K562 (cell line): ENCODE measurements around the gene ENTREP1. TPM values are rescaled to one million over a fixed set of nuclear protein-coding genes. Genes with fewer than 3 reads are reported as not detected.

Experiments used
- ATAC-seq: fragments of 200-7000 bp; cut with Tn5 transposase; 3 replicates; pipeline ENCODE4 v1.9.1; 2020; ENCODE audit warnings: moderate library complexity
- BruUV-seq: library from RNA; stranded (reverse); fragments of 400-500 nt; replicated peaks from 2 replicates; lab custom pipeline; 2021; lab: Mats Ljungman, UMichigan
- CTCF ChIA-PET: fragments of 300-600 bp; formaldehyde crosslinking; extraction: SDS; loops from one replicate; lab custom pipeline; 2021; ENCODE audit warnings: low intra/inter-chr PET ratio; lab: Yijun Ruan, JAX
- POLR2A ChIA-PET: fragments of 300-600, 350-650 bp; sonication (Branson Sonifier 250); formaldehyde crosslinking; extraction: SDS; loops from one replicate; lab custom pipeline; 2021; ENCODE audit warnings: antibody characterized with exemption, inconsistent platforms; lab: Yijun Ruan, JAX
- DNase-seq, 4 experiments: peaks; one replicate each; pipeline versions ENCODE4 v3.0.0 to v3.0.0-alpha.2; 2011 to 2018; ENCODE audit warnings: low spot score in 3 of 4, mixed read lengths in 3 of 4; ENCODE audit errors: extremely low read depth in 1 of 4
- FAIRE-seq: peaks from 2 replicates; lab custom pipeline; 2011; peaks lifted over from hg19 to GRCh38; lab: Jason Lieb, UNC
- H2AFZ ChIP-seq: 2 replicates; pipeline ENCODE4 v1.6.0; 2011; ENCODE audit warnings: low read depth, low read length, control low read depth, inconsistent platforms
- H3K27ac ChIP-seq: fragments of 200-600 bp; 3 replicates; pipeline ENCODE4 v1.8.0; 2011; ENCODE audit warnings: low read depth, mild to moderate bottlenecking, control low read depth, inconsistent platforms, low read length, moderate library complexity, mixed read lengths; ENCODE audit errors: extremely low read depth
- H3K27me3 ChIP-seq, 2 experiments: fragments of 300-600 bp in 1 of 2; 2 replicates in 1 of 2; 3 replicates in 1 of 2; pipeline versions ENCODE4 v1.6.0 to v1.8.0; 2011; ENCODE audit warnings: inconsistent platforms in 2 of 2, low read length in 2 of 2, mild to moderate bottlenecking in 1 of 2, mixed read lengths in 1 of 2, moderate library complexity in 1 of 2; ENCODE audit not compliant: control insufficient read depth in 2 of 2, insufficient read depth in 2 of 2
- H3K36me3 ChIP-seq: fragments of 300-600 bp; 3 replicates; pipeline ENCODE4 v1.8.0; 2011; ENCODE audit warnings: mild to moderate bottlenecking, low read length, inconsistent platforms; ENCODE audit not compliant: control insufficient read depth, insufficient read depth
- H3K4me1 ChIP-seq, 2 experiments: fragments of 200-600 bp in 1 of 2; replicated peaks in 1 of 2; 2 replicates in 1 of 2; 3 replicates in 1 of 2; pipeline versions ENCODE4 v1.5.1 to v1.8.0; 2011; ENCODE audit warnings: inconsistent platforms in 2 of 2, low read length in 2 of 2, mild to moderate bottlenecking in 1 of 2, mixed read lengths in 1 of 2, moderate library complexity in 1 of 2; ENCODE audit not compliant: control insufficient read depth in 2 of 2, insufficient read depth in 2 of 2
- H3K4me2 ChIP-seq: 2 replicates; pipeline ENCODE4 v1.6.1; 2011; ENCODE audit warnings: low read length, control low read depth, inconsistent platforms, mixed read lengths; ENCODE audit not compliant: insufficient read depth
- H3K4me3 ChIP-seq: fragments of 200-600 bp; sonication (generic), shearing (Covaris generic); 2 replicates; pipeline ENCODE4 v1.5.1; 2016; ENCODE audit warnings: control low read depth, inconsistent platforms
- H3K79me2 ChIP-seq: fragments of 200-600 bp; 3 replicates; pipeline ENCODE4 v1.8.0; 2011; ENCODE audit warnings: low read length, inconsistent platforms; ENCODE audit not compliant: control insufficient read depth, insufficient read depth
- H3K9ac ChIP-seq, 2 experiments: 2 replicates each; pipeline versions ENCODE4 v1.6.0 to v1.6.1; 2011; ENCODE audit warnings: low read depth in 2 of 2, low read length in 2 of 2, control low read depth in 1 of 2, inconsistent platforms in 1 of 2, mild to moderate bottlenecking in 1 of 2, mixed read lengths in 1 of 2; ENCODE audit not compliant: insufficient read depth in 1 of 2
- H3K9me1 ChIP-seq: one replicate; pipeline ENCODE4 v1.6.0; 2011; ENCODE audit warnings: inconsistent platforms, mild to moderate bottlenecking, low read length, moderate library complexity; ENCODE audit not compliant: control insufficient read depth, insufficient read depth
- H3K9me3 ChIP-seq: replicated peaks from 2 replicates; pipeline ENCODE4 v1.5.1; 2011; ENCODE audit warnings: low read depth, low read length, inconsistent platforms; ENCODE audit not compliant: control insufficient read depth, insufficient read depth
- H4K20me1 ChIP-seq: replicated peaks from 2 replicates; pipeline ENCODE4 v1.6.1; 2011; ENCODE audit warnings: low read length, inconsistent platforms, mixed read lengths; ENCODE audit not compliant: control insufficient read depth, insufficient read depth
- ATF4 ChIP-seq: fragments of 450-650 bp; formaldehyde crosslinking; IDR thresholded peaks from 2 replicates; pipeline ENCODE4 v1.4.0; 2022; ENCODE audit warnings: mild to moderate bottlenecking, moderate library complexity
- DACH1 ChIP-seq: fragments of 450-650 bp; IDR thresholded peaks from 2 replicates; pipeline ENCODE4 v1.6.1; 2018; ENCODE audit not compliant: partially characterized antibody
- E2F1 ChIP-seq: sonication (generic); formaldehyde crosslinking; IDR thresholded peaks from 2 replicates; pipeline ENCODE4 v1.8.1; 2023; ENCODE audit warnings: mild to moderate bottlenecking, missing genetic modification reagents, moderate library complexity
- LARP7 ChIP-seq: fragments of 450-650 bp; IDR thresholded peaks from 2 replicates; pipeline ENCODE4 v1.6.1; 2016
- MXD1 ChIP-seq: fragments of 250-450 bp; sonication (Bioruptor Pico); IDR thresholded peaks from 2 replicates; pipeline ENCODE4 v1.8.0; 2021; ENCODE audit warnings: borderline replicate concordance, mild to moderate bottlenecking, moderate library complexity; ENCODE audit not compliant: poor library complexity, severe bottlenecking
- STAT5A ChIP-seq: IDR thresholded peaks from 2 replicates; pipeline ENCODE4 v1.6.1; 2012; ENCODE audit warnings: low read length, inconsistent platforms, borderline replicate concordance
- ZKSCAN3 ChIP-seq: fragments of 250-450 bp; sonication (Bioruptor Pico); IDR thresholded peaks from 2 replicates; pipeline ENCODE4 v1.4.0; 2020
- ZNF589 ChIP-seq: fragments of 200-800 bp; sonication (Bioruptor generic); IDR thresholded peaks from 2 replicates; pipeline ENCODE4 v1.6.1; 2016; ENCODE audit warnings: low read depth, missing genetic modification characterization, missing compliant biosample characterization
- in situ Hi-C: fragments of 300-500 bp; cut with MboI; formaldehyde crosslinking; loops from 4 replicates; pipeline ENCODE4 v1.15.0; 2018; ENCODE audit warnings: inconsistent platforms, mixed read lengths
- intact Hi-C: fragments of 100-400 bp; cut with micrococcal nuclease; formaldehyde crosslinking; loops from 2 replicates; pipeline ENCODE4 v1.14.2; 2022
- polyA plus RNA-seq, 8 experiments: library from polyadenylated mRNA; depleted of rRNA in 4 of 8; stranded (reverse) in 5 of 8; unstranded in 3 of 8; fragments of >200 nt; fragmentation: Nextera tagmentation in 2 of 8; fragmentation: Illumina TruSeq in 1 of 8; extraction: Ambion mirVana in 2 of 8; extraction: Trizol in 1 of 8; gene quantifications; 2 replicates each; pipeline versions ENCODE4 v1.2.1 to v1.2.3, GENCODE V29; 2011 to 2014; ENCODE audit warnings: inconsistent platforms in 1 of 8, missing spikeins in 1 of 8
- total RNA-seq, 7 experiments: library from RNA; depleted of rRNA in 6 of 7; stranded (reverse); fragments of >200 nt in 6 of 7; fragmentation: Illumina TruSeq in 2 of 7; extraction: Trizol in 2 of 7; gene quantifications; 2 replicates each; pipeline versions ENCODE4 v1.2.1 to v1.2.3, GENCODE V29; 2011 to 2021; ENCODE audit warnings: low replicate concordance in 1 of 7
- TF ChIP-seq, protein P1 (sequence below): IDR thresholded peaks from 3 replicates; pipeline ENCODE4 v1.6.1; 2011; ENCODE audit warnings: borderline replicate concordance, mild to moderate bottlenecking, moderate library complexity; ENCODE audit not compliant: insufficient read length; ENCODE audit errors: extremely low read depth
- TF ChIP-seq, protein P2 (sequence below), 2 experiments: fragments of 450-650 bp; IDR thresholded peaks; 2 replicates each; pipeline ENCODE4 v1.6.1; 2016
- TF ChIP-seq, protein P3 (sequence below): fragments of 250-450 bp; sonication (Bioruptor Pico); IDR thresholded peaks from 2 replicates; pipeline ENCODE4 v1.9.0; 2021; ENCODE audit warnings: mild to moderate bottlenecking

Gene ENTREP1
- total and polyA plus RNA-seq, 9 of the 15 experiments (the other 6 are each of a cell fraction or from before 2014, with no cell fraction given) = not detected

- no peak for DNase-seq
- no peaks in the 10 kb centered on the region for H3K79me2 ChIP-seq
- H3K36me3 ChIP-seq = no peaks in the 10 kb centered on the region
- no peaks in the 10 kb centered on the region for H3K9me3 ChIP-seq
- no peak overlapping the region for H2AFZ ChIP-seq
- peaks cover 2 to 4% of the 10 kb centered on the region in 2 experiments; a peak in 3 of 5 replicates for H3K27me3 ChIP-seq
- no peak overlapping the region for H3K4me2 ChIP-seq
- no peaks in the 10 kb centered on the region for H3K4me1 ChIP-seq
- H3K9me1 ChIP-seq = no peaks in the 10 kb centered on the region
- no peak for ATAC-seq
- intact Hi-C loops = no loop called here
- FAIRE-seq = no peak
- CTCF ChIA-PET = no interaction called here
- BruUV-seq = no TSS peak
- no peak overlapping the region for H3K9ac ChIP-seq
- POLR2A ChIA-PET = interaction anchor here (1.4 kb wide), 1 partner anchor 18 kb away, joined by 3 read pairs; no protein-coding TSS in a partner anchor
- H4K20me1 ChIP-seq = no peaks in the 10 kb centered on the region
- H3K4me3 ChIP-seq = no peak overlapping the region
- H3K27ac ChIP-seq = no peak overlapping the region
- in situ Hi-C loops = no loop called here
- TF ChIP-seq, protein P1, sequence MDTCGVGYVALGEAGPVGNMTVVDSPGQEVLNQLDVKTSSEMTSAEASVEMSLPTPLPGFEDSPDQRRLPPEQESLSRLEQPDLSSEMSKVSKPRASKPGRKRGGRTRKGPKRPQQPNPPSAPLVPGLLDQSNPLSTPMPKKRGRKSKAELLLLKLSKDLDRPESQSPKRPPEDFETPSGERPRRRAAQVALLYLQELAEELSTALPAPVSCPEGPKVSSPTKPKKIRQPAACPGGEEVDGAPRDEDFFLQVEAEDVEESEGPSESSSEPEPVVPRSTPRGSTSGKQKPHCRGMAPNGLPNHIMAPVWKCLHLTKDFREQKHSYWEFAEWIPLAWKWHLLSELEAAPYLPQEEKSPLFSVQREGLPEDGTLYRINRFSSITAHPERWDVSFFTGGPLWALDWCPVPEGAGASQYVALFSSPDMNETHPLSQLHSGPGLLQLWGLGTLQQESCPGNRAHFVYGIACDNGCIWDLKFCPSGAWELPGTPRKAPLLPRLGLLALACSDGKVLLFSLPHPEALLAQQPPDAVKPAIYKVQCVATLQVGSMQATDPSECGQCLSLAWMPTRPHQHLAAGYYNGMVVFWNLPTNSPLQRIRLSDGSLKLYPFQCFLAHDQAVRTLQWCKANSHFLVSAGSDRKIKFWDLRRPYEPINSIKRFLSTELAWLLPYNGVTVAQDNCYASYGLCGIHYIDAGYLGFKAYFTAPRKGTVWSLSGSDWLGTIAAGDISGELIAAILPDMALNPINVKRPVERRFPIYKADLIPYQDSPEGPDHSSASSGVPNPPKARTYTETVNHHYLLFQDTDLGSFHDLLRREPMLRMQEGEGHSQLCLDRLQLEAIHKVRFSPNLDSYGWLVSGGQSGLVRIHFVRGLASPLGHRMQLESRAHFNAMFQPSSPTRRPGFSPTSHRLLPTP = no peak
- TF ChIP-seq MXD1 (CRISPR knock-in tag) = no peak
- TF ChIP-seq, protein P2, sequence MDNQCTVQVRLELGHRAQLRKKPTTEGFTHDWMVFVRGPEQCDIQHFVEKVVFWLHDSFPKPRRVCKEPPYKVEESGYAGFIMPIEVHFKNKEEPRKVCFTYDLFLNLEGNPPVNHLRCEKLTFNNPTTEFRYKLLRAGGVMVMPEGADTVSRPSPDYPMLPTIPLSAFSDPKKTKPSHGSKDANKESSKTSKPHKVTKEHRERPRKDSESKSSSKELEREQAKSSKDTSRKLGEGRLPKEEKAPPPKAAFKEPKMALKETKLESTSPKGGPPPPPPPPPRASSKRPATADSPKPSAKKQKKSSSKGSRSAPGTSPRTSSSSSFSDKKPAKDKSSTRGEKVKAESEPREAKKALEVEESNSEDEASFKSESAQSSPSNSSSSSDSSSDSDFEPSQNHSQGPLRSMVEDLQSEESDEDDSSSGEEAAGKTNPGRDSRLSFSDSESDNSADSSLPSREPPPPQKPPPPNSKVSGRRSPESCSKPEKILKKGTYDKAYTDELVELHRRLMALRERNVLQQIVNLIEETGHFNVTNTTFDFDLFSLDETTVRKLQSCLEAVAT (IDR thresholded peaks at IDR 0.05) = no peak
- TF ChIP-seq ZKSCAN3 (CRISPR knock-in tag) = no peak
- TF ChIP-seq, protein P3, sequence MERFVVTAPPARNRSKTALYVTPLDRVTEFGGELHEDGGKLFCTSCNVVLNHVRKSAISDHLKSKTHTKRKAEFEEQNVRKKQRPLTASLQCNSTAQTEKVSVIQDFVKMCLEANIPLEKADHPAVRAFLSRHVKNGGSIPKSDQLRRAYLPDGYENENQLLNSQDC = no peak
- TF ChIP-seq LARP7 = no peak
- TF ChIP-seq STAT5A = no peak
- no peak for TF ChIP-seq E2F1 (CRISPR knock-in tag)
- no peak for TF ChIP-seq ATF4
- no peak for TF ChIP-seq DACH1
- no peak for TF ChIP-seq ZNF589 (CRISPR knock-in tag)
Measured at GRCh38 chr9:69317894-69318293, 7.1 kb upstream of the ENTREP1 start.
